Activated T-helper 1 cell treated with anti-CD3 and anti-CD28 coated beads, Interleukin-12 subunit alpha, Interleukin-12 subunit beta, Interleukin-2, Interleukin-4 antibody, amounts not matched to agents 30 ng/mL and 10 ng/mL and 1 ng/mL, durations not matched to agents 14 hours and 24 hours and 36 hours (primary cell): ENCODE data around the gene MARCHF6. TPM values are rescaled to one million over a fixed set of nuclear protein-coding genes. Genes with fewer than 3 reads are reported as not detected.
"Not testable (repeated sequence)": the region's sequence is repeated elsewhere in the genome, so short reads cannot be mapped to it uniquely, and the experiment has no call there.

ENCODE experiments used
- DNase-seq: peaks from one replicate; pipeline ENCODE4 v3.0.0; 2021; ENCODE audit warnings: low spot score
- H3K27ac Mint-ChIP-seq: one replicate; pipeline ENCODE4 v1.8.0; 2021; ENCODE audit warnings: mild to moderate bottlenecking, mixed read lengths
- H3K27me3 Mint-ChIP-seq: one replicate; pipeline ENCODE4 v1.8.0; 2022; ENCODE audit warnings: mild to moderate bottlenecking, moderate library complexity, mixed read lengths; ENCODE audit not compliant: insufficient read depth
- H3K36me3 Mint-ChIP-seq: one replicate; pipeline ENCODE4 v1.8.0; 2021; ENCODE audit warnings: low read depth, mixed read lengths
- H3K4me1 Mint-ChIP-seq: one replicate; pipeline ENCODE4 v1.8.0; 2021; ENCODE audit warnings: low read depth, mixed read lengths
- H3K4me3 Mint-ChIP-seq: one replicate; pipeline ENCODE4 v1.8.0; 2021; ENCODE audit warnings: mild to moderate bottlenecking, moderate library complexity, mixed read lengths
- H3K9me3 Mint-ChIP-seq: one replicate; pipeline ENCODE4 v1.8.0; 2021; ENCODE audit warnings: mixed read lengths
- intact Hi-C: fragments of 100-400 bp; cut with micrococcal nuclease; formaldehyde crosslinking; loops from one replicate; pipeline ENCODE4 v1.15.1; 2024
- total RNA-seq: library from RNA; stranded (reverse); gene quantifications from 2 replicates; pipeline ENCODE4 v1.2.3, GENCODE V29; 2022

MARCHF6 gene
- total RNA-seq, 1 donor from 2014 or later: 98.8 TPM

DNA sequence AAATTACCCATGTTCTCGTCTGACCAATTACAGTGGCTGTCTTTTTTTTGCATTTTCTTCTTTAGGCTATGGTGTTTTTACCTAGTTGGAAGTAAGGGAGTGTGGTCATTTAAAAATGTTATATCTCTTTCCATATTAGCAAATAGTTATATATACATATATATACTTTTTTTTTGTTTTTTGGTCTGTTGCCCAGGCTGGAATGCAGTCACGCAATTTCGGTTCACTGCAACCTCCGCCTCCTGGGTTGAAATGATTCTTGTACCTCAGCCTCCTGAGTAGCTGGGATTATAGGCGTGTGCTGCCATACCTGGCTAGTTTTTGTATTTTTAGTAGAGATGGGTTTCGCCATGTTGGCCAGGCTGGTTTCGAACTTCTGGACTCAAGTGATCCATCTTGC is 12.3 kb downstream of the MARCHF6 start:
- DNase-seq: no peak
- H3K27me3 Mint-ChIP-seq: no peaks in the 10 kb centered on the region
- intact Hi-C loops: no loop called here
- H3K9me3 Mint-ChIP-seq: no peaks in the 10 kb centered on the region
- peaks cover 43% of the 10 kb centered on the region for H3K4me1 Mint-ChIP-seq
- no peak overlapping the region for H3K4me3 Mint-ChIP-seq
- no peak overlapping the region for H3K27ac Mint-ChIP-seq
- peaks cover 4% of the 10 kb centered on the region for H3K36me3 Mint-ChIP-seq

DNA sequence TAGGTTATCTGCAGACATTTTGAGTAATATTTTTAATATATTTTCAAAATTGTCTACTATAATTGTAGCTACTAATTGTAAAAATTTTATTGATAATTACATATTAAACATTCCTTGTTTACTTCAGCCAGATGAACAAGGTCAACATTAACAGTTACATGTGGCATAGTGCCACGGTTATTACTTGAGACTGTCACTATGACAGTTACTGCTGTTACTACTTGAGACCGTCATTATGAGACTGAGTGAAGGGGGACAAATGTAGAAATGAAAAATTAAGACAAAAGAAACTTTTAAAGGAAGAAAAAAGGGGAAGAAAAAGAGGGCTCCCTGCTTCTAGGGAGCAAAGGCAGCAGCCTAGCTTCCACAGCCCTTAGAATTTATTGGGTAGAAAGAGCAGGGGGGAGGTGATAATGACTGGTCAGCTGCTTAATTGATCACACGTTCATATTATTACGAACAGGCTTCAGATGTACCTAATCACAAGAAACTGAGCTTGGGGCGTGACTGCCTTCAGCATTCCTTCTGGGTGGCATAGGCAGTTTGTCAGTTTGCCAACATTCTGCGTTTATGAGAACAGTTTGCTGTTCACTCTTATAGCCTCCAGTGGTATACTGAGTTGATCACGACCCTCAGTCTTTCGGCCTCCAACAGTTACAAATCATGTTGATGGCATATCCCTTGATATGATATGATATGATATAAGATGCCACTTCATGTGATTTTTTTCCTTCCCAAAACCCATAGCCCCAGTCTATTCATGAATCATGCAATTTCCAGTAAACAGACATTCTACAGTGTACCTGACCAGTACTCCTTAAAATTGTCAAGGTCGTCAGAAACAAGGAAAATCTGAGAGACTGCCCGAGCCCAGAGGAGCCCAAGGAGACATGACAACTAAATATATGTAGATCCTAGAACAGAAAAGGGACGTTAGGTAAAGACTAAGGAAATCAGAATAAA is 13.1 kb downstream of the MARCHF6 start:
- H3K27ac Mint-ChIP-seq: no peak overlapping the region
- intact Hi-C loops: no loop called here
- peaks cover 42% of the 10 kb centered on the region for H3K4me1 Mint-ChIP-seq

GRCh38 chr5:10367579-10367978 is 14.1 kb downstream of the MARCHF6 start:
- H3K27me3 Mint-ChIP-seq: no peaks in the 10 kb centered on the region
- H3K4me1 Mint-ChIP-seq: peaks cover 42% of the 10 kb centered on the region
- peaks cover 2% of the 10 kb centered on the region for H3K36me3 Mint-ChIP-seq
- H3K9me3 Mint-ChIP-seq: no peaks in the 10 kb centered on the region
- H3K27ac Mint-ChIP-seq: no peak overlapping the region
- H3K4me3 Mint-ChIP-seq: no peak overlapping the region
- intact Hi-C loops: no loop called here
- DNase-seq: no peak

More for the DNA sequence above, 13.1 kb downstream of the MARCHF6 start:
- Mint-ChIP-seq H3K9me3 (no peaks in the 10 kb centered on the region), H3K27me3 (no peaks in the 10 kb centered on the region), H3K4me3 (no peak overlapping the region), H3K36me3 (peaks cover 5% of the 10 kb centered on the region)
- DNase-seq: no peak

- Mint-ChIP-seq H3K27ac (no peak overlapping the region), H3K27me3 (no peaks in the 10 kb centered on the region), H3K4me1 (peaks cover 51% of the 10 kb centered on the region), H3K4me3 (no peak overlapping the region), H3K36me3 (peaks cover 2% of the 10 kb centered on the region), H3K9me3 (no peaks in the 10 kb centered on the region)
- DNase-seq: no peak
- intact Hi-C loops: no loop called here
Observed at GRCh38 chr5:10370931-10371330, 17.4 kb downstream of the MARCHF6 start.

DNA sequence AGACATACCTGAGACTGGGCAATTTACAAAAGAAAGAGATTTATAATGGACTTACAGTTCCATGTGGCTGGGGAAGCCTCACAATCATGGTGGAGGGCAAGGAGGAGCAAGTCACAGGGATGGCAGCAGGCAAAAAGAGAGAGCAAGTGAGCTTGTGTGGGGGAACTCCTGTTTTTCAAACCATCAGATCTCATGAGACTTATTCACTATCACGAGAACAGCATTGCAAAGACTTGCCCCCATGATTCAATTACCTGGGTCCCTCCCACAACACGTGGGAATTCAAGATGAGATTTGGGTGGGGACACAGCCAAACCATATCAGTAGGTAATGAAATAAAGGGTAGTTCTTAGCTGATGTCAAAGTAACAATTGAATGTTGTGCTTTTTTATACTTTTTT is 17.9 kb downstream of the MARCHF6 start:
- H3K27me3 Mint-ChIP-seq, H3K9me3 Mint-ChIP-seq, H3K27ac Mint-ChIP-seq, DNase-seq, H3K4me3 Mint-ChIP-seq, H3K36me3 Mint-ChIP-seq, intact Hi-C loops: not testable (repeated sequence)
- H3K4me1 Mint-ChIP-seq: peaks cover 55% of the 10 kb centered on the region

DNA sequence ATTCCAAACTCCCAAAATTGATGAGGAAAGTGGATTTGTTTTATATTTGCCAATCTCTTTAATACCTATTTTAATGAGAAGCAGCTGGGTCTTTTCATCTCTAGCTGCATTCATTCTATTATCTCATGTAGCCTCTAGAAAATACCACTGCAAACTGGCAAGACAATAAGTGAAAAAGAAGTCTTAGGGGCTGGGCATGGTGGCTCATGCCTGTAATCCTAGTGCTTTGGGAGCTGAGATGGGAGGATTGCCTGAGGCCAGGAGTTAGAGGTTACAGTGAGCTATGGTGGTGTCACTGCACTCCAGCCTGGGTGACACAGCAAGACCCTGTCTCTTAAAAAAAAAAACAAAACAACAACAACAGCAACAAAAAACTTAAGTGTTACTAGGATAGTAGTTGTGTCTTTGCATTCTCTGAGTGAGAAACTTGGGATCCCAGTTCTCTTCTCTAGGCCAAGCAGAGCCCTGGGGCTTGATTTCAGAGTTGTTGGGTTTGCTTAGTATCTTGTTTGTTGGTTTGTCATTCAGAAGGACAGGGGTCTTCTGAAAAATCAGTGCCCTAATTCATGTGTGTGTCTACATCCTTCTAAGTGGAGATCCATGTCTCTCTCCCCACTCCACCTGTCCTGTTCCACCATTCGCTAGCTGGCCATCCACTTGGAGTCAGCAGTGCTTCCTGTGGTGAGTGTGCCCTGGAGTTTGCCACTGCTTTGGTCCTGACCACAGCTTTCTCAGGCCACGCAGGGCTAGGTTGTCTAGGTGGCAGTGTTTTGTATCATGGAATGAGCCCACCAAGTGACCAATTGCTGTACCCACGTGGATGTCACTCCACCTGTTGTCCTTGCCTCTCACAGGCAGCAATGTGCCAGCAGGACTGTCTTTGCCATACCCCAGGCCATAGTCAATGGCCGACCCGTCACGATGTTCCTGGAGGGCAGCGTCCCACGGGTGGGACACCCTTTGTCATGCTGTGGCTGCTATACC is 19.5 kb downstream of the MARCHF6 start:
- intact Hi-C loops: no loop called here
- H3K9me3 Mint-ChIP-seq: no peaks in the 10 kb centered on the region
- H3K4me3 Mint-ChIP-seq: no peak overlapping the region
- H3K27me3 Mint-ChIP-seq: no peaks in the 10 kb centered on the region
- H3K4me1 Mint-ChIP-seq: peaks cover 63% of the 10 kb centered on the region
- no peak overlapping the region for H3K27ac Mint-ChIP-seq
- DNase-seq: no peak
- H3K36me3 Mint-ChIP-seq: peaks cover 4% of the 10 kb centered on the region

GRCh38 chr5:10374046-10375022 is 20.8 kb downstream of the MARCHF6 start:
- Mint-ChIP-seq H3K27ac (no peak overlapping the region), H3K4me1 (peaks cover 56% of the 10 kb centered on the region)

GRCh38 chr5:10375146-10375545 is 21.7 kb downstream of the MARCHF6 start:
- DNase-seq, H3K27ac Mint-ChIP-seq, H3K4me3 Mint-ChIP-seq, H3K36me3 Mint-ChIP-seq, intact Hi-C loops, H3K9me3 Mint-ChIP-seq, H3K27me3 Mint-ChIP-seq: not testable (repeated sequence)
- H3K4me1 Mint-ChIP-seq: peaks cover 51% of the 10 kb centered on the region

More at GRCh38 chr5:10374046-10375022, 20.8 kb downstream of the MARCHF6 start:
- intact Hi-C loops: no loop called here
- DNase-seq: no peak
- Mint-ChIP-seq H3K36me3 (peaks cover 7% of the 10 kb centered on the region), H3K4me3 (no peak overlapping the region), H3K9me3 (no peaks in the 10 kb centered on the region), H3K27me3 (no peaks in the 10 kb centered on the region)

DNA sequence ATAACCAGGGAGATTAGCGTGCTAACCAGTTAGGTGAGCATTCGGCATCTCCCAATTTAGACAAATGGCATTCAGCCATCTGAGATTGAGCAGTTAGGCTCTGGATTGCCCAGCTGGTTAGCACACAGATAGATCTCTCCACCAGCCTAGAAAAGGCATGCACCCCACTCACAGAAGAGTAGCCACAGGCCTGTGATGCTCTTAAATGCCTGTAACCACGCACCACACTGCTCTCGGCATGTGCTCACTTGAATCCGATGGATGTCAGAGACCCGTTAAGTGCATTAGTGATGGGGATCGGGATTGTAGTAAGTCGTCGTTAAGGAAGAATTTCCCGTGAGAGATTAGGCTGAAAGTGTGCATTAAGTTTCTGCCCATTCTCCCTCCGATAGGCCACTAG is 23.0 kb downstream of the MARCHF6 start:
- intact Hi-C loops: no loop called here
- DNase-seq: no peak
- H3K9me3 Mint-ChIP-seq: no peaks in the 10 kb centered on the region
- H3K27me3 Mint-ChIP-seq: no peaks in the 10 kb centered on the region
- no peak overlapping the region for H3K27ac Mint-ChIP-seq
- peaks cover 13% of the 10 kb centered on the region for H3K36me3 Mint-ChIP-seq
- H3K4me3 Mint-ChIP-seq: no peak overlapping the region
- peaks cover 43% of the 10 kb centered on the region for H3K4me1 Mint-ChIP-seq

GRCh38 chr5:10377081-10377480 is 23.6 kb downstream of the MARCHF6 start:
- no peak for DNase-seq
- intact Hi-C loops: no loop called here
- no peak overlapping the region for H3K4me3 Mint-ChIP-seq
- no peak overlapping the region for H3K27ac Mint-ChIP-seq
- no peaks in the 10 kb centered on the region for H3K27me3 Mint-ChIP-seq
- H3K9me3 Mint-ChIP-seq: no peaks in the 10 kb centered on the region
- H3K36me3 Mint-ChIP-seq: peaks cover 17% of the 10 kb centered on the region
- peaks cover 43% of the 10 kb centered on the region for H3K4me1 Mint-ChIP-seq

GRCh38 chr5:10381803-10382202 is 28.3 kb downstream of the MARCHF6 start:
- Mint-ChIP-seq H3K4me1 (peaks cover 19% of the 10 kb centered on the region), H3K27ac (no peak overlapping the region), H3K36me3 (peaks cover 28% of the 10 kb centered on the region), H3K4me3 (no peak overlapping the region), H3K9me3 (no peaks in the 10 kb centered on the region), H3K27me3 (no peaks in the 10 kb centered on the region)
- intact Hi-C loops: no loop called here
- DNase-seq: no peak

GRCh38 chr5:10384483-10384882 is 31.0 kb downstream of the MARCHF6 start:
- Mint-ChIP-seq H3K4me3 (no peak overlapping the region), H3K36me3 (peaks cover 28% of the 10 kb centered on the region), H3K27ac (no peak overlapping the region), H3K4me1 (peaks cover 5% of the 10 kb centered on the region), H3K27me3 (no peaks in the 10 kb centered on the region), H3K9me3 (no peaks in the 10 kb centered on the region)
- DNase-seq: no peak
- intact Hi-C loops: no loop called here
